Fibroblast of villous mesenchyme (primary cell): ENCODE measurements around the gene OSTN. TPM values are rescaled to one million over a fixed set of nuclear protein-coding genes. Genes with fewer than 3 reads are reported as not detected.
"Not testable (repeated sequence)": the region's sequence is repeated elsewhere in the genome, so short reads cannot be mapped to it uniquely, and the experiment has no call there.

Source experiments
- DNase-seq: peaks from one replicate; pipeline ENCODE4 v3.0.0-alpha.2; 2010; ENCODE audit warnings: low read depth
- H3K4me3 ChIP-seq: 2 replicates; pipeline ENCODE4 v1.5.1; 2011; ENCODE audit warnings: low read depth, mild to moderate bottlenecking, low read length
- total RNA-seq: library from RNA; depleted of rRNA; stranded (reverse); fragments of >200 nt; gene quantifications from 2 replicates; pipeline ENCODE4 v1.2.3, GENCODE V29; 2012
- TF ChIP-seq, protein P1 (sequence below): IDR thresholded peaks from 2 replicates; pipeline ENCODE4 v1.5.1; 2012; ENCODE audit warnings: low read depth, mild to moderate bottlenecking, low read length; ENCODE audit not compliant: insufficient read depth

Gene OSTN
- total RNA-seq, 1 donor = not detected

DNA sequence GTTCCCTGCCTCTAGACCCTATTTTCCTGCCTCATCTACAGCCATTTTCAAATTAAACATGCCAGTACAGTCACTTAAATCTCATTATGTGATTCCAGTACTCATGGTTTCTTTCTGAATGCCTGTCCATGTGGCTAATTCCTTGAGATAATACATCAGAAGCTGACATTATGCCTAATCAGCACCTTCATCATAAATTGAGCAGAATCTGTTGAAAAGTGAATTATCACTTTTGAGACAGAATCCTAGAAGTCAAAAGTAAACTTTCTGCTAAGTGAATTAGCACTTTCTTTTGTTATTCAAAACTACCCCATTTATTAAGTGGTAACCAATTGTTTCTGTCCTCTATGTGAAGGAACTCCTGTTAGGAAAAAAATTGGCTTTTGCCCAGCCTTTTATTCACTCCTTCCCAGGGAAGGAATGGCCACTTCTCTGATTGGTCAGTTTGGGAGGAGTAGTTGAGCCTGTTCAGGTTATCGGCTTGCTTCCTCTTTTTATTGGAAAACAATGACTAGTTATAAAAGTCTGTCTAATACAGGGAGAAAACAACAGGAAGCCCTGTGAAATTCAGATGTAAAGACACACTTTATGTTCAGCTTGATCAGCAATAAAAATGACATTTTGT is 40.5 kb downstream of the OSTN start:
- TF ChIP-seq, protein P1, sequence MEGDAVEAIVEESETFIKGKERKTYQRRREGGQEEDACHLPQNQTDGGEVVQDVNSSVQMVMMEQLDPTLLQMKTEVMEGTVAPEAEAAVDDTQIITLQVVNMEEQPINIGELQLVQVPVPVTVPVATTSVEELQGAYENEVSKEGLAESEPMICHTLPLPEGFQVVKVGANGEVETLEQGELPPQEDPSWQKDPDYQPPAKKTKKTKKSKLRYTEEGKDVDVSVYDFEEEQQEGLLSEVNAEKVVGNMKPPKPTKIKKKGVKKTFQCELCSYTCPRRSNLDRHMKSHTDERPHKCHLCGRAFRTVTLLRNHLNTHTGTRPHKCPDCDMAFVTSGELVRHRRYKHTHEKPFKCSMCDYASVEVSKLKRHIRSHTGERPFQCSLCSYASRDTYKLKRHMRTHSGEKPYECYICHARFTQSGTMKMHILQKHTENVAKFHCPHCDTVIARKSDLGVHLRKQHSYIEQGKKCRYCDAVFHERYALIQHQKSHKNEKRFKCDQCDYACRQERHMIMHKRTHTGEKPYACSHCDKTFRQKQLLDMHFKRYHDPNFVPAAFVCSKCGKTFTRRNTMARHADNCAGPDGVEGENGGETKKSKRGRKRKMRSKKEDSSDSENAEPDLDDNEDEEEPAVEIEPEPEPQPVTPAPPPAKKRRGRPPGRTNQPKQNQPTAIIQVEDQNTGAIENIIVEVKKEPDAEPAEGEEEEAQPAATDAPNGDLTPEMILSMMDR = no peak
- H3K4me3 ChIP-seq = no peak overlapping the region
- no peak for DNase-seq

DNA sequence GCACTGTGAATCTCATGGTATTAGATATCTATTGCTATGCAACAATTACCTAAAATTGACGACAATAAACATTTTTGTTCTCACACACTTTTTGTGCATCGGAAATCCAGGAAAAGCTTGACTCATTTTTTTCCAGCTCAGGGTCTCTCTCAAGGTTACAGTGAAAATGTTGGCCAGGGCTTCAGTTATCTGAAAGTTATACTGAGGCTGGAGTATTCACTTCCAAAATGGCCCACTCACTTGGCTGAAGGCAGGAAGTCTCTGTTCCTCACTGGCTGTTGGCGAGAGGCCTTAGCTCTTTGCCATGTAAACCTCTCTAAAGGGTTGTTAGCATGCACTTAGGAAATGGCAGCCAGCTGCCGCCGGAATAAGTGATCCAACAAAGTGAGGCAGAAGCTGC is 41.4 kb downstream of the OSTN start:
- no peak overlapping the region for H3K4me3 ChIP-seq
- TF ChIP-seq, protein P1 = no peak
- DNase-seq = no peak

DNA sequence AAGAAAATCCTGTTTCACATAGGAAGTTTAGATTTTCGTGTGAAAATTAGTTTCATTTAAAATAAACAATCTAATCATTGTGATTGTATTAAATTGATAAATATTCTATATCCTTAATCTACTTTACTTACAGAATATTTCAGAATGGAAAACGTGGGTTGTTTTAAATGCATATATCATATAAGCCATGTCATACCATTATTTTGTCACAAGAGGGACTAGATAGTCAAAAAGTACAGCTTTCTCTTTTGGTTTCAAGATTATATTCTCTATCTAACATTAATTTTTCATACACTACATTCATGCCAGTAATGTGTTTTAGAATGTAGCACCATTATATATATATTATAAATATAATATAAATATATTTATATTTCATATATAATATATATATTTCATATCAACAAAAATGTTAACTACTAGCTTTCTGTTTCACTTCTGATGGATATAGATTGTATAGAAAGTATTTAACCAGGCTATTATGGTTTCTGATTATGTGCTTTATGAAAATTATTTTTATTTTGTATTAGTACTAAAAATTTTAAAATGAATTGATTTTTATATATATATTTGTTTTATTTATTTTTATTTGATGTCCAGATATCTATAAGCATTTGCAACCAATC is 45.3 kb downstream of the OSTN start:
- TF ChIP-seq, protein P1 = peak; percentile 43
- DNase-seq = peak; percentile 28
- H3K4me3 ChIP-seq = no peak overlapping the region

DNA sequence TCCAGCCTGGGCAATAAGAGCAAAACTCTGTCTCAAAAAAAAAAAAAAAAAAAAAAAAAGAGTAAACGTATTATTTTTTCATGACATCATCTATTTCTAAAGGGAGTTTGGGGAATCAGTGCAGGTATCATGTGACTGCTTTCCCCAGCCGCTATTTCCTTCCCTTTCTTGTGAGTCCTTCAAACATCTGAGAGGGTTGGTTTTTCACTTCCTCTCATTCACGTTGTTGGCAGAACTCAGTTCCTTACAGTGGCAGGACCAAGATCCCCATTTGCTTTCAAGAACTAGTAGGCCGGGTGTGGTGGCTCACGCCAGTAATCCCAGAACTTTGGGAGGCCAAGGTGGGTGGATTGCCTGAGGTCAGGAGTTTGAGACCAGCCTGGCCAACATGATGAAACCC is 47.0 kb downstream of the OSTN start:
- DNase-seq, H3K4me3 ChIP-seq: not testable (repeated sequence)

DNA sequence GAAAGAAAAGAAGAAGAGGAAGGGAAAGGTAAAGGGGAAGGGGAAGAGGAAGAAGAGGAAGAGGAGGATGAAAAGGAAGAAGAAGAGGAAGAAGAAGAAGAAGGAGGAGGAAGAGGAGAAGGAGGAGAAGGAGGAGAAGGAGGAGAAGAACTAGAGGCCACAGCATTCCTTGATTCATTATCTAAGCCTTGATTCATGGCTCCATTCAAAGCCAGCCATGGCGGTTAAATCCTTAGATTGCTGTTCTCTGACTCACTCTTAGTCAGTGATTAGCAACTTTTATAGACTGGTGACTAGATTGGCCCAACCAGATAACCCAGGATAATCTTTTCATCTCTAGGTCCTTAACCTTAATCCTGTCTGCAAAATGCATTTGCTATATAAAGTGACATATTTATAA is 47.6 kb downstream of the OSTN start:
- DNase-seq = peak; percentile 85
- no peak overlapping the region for H3K4me3 ChIP-seq
- TF ChIP-seq, protein P1 = no peak

DNA sequence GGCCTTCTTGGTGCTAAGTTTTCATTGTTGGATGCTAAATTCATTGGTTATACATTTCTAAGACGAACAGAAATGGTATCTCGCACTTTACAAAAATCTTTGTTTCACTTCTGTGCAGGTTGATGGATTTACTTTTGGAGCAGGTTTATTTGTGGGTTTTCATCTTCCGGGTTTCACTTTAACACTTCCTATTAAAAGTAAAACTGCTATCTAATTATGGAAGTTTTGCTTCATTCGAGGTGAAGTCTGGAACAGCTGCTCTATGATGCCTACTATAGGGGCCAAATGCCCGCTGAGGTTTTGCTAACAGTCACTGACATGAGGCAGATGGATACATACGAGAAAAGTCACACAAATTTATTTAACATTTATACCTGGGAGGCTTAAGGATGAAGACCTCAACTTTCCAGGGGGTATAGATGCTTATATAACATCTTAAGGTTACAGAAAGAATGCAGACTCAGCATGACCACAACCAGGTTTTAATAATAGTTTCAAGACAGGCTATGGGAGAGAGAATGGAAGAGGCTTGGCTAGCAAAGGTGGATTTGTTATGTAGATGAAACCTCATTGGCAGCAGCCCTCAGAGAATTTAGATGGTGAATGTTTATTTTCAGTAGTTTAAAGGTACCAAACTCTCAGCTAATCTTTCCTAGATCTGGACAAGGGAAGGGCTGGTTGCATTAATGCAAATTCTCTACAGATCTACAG is 54.2 kb downstream of the OSTN start:
- no peak overlapping the region for H3K4me3 ChIP-seq
- TF ChIP-seq, protein P1 = no peak
- DNase-seq = no peak

DNA sequence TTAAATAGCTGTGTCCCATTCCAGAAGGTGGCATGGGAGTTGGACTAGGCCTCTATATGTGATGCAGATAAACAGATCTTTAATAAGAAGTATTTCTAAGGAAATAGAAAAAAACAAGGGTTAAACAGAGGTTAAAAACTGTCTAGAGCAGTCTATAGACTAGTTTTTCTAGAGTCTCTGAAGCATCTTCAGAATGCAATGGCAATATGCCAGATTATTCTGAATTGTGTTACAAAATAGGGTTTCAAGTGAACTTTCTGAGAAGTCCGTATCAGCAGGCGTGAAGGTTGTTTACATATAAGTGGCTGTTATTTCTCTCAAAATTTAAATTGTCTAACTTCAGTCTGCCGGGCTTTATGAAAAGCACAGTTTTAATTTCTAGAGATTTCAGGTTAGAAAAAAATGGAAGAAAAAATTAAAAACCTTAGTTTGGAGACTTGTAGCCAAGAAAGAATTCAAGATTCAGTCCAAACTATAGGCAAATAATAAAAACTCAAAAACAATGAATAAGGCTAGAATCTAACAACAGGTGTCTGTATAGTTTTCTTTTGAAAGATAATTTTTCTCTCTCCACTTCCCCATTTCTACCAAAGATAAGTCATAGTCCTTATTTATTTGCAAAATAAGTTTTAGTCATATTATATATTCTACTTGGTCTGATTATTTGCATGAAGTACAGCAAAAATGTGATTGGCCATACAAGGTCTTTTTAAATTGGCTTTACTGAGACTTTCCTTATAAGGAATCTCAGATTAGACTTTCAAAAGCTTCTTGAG is 55.2 kb downstream of the OSTN start:
- TF ChIP-seq, protein P1 = no peak
- no peak overlapping the region for H3K4me3 ChIP-seq
- DNase-seq = peak; percentile 40
